Measurements from ENCODE around the gene GCNT1. TPM values are rescaled to one million over a fixed set of nuclear protein-coding genes. Genes with fewer than 3 reads are reported as not detected.
A peak's percentile ranks its signal among the peaks of the same experiment; 100 is the strongest.

The GCNT1 gene
- total RNA-seq, 2 experiments from 2014 or later: 0.36 to 0.53 TPM

DNA sequence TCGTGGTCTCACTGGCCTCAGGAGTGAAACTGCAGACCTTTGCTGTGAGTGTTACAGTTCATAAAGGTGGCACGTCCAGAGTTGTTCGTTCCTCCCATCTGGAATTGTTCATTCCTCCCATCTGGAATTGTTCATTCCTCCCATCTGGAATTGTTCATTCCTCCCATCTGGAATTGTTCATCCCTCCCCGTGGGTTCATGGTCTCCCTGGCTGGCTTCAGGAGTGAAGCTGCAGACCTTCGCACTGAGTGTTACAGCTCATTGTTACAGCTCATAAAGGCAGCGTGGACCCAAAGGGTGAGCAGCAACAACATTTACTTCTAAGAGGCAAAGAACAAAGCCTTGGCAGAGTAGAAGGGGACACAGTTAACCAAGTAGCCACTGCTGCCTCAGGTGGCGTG is 69.1 kb downstream of the GCNT1 start:
- H3K9me3 ChIP-seq (ENCODE audit: control insufficient read depth in 1 of 2, insufficient read depth in 1 of 2, low read length in 2 of 2): peaks cover 0 to 4% of the 10 kb centered on the region in 2 experiments
- H3K27ac ChIP-seq (ENCODE audit: low read depth in 1 of 2, low read length in 2 of 2): no peak overlapping the region
- DNase-seq (no peak), ATAC-seq (ENCODE audit: poor library complexity) (no peak)
- intact Hi-C loops (cut with DNase I, micrococcal nuclease): no loop called here
- peaks cover 5% of the 10 kb centered on the region for H3K4me1 ChIP-seq (ENCODE audit: insufficient read depth, low read length)
- H3K27me3 Mint-ChIP-seq: no peaks in the 10 kb centered on the region
- ChIA-PET POLR2A (no interaction called here), CTCF (no interaction called here)
- no peaks in the 10 kb centered on the region for H3K36me3 ChIP-seq (ENCODE audit: insufficient read depth, low read length)
- H3K36me3 Mint-ChIP-seq (ENCODE audit: low read depth): no peaks in the 10 kb centered on the region
- TF ChIP-seq, protein P1, sequence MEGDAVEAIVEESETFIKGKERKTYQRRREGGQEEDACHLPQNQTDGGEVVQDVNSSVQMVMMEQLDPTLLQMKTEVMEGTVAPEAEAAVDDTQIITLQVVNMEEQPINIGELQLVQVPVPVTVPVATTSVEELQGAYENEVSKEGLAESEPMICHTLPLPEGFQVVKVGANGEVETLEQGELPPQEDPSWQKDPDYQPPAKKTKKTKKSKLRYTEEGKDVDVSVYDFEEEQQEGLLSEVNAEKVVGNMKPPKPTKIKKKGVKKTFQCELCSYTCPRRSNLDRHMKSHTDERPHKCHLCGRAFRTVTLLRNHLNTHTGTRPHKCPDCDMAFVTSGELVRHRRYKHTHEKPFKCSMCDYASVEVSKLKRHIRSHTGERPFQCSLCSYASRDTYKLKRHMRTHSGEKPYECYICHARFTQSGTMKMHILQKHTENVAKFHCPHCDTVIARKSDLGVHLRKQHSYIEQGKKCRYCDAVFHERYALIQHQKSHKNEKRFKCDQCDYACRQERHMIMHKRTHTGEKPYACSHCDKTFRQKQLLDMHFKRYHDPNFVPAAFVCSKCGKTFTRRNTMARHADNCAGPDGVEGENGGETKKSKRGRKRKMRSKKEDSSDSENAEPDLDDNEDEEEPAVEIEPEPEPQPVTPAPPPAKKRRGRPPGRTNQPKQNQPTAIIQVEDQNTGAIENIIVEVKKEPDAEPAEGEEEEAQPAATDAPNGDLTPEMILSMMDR (IDR thresholded peaks at IDR 0.05): no peak
- no peaks in the 10 kb centered on the region for H3K4me1 Mint-ChIP-seq (ENCODE audit: low read depth)
- H3K4me3 Mint-ChIP-seq: no peak overlapping the region
- no peaks in the 10 kb centered on the region for H3K9me3 Mint-ChIP-seq
- H3K4me3 ChIP-seq (ENCODE audit: low read length): no peak overlapping the region
- no peak overlapping the region for H3K27ac Mint-ChIP-seq
- H3K27me3 ChIP-seq (ENCODE audit: control insufficient read depth in 1 of 2, insufficient read depth in 2 of 2, low read length in 2 of 2): no peaks in the 10 kb centered on the region

DNA sequence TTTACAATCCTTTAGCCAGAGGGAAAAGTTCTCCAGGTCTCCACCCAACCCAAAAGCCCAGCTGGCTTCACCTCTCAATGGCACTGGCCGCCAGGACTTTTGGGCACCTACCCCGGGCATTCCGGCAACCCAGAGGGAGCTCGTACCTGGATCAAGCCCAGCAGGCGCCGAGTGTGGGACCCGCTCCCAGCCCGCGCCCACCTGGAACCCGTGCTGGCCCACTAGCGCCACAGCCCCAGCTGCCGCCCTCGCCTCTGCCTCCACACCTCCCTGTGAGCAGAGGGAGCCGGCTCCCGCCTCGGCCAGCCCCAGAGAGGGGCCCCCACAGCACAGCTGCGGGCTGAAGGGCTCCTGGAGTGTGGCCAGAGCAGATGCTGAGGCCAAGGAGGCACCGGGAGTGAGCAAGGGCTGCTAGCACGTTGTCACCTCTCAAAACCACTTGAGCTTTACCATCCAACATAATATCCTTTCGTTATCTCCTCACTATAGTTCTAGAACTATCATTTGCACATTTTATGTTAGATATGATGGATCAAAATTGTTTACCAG is 69.7 kb downstream of the GCNT1 start:
- H3K9me3 ChIP-seq (ENCODE audit: control insufficient read depth in 1 of 2, insufficient read depth in 1 of 2, low read length in 2 of 2): peaks cover 0 to 4% of the 10 kb centered on the region in 2 experiments
- ChIA-PET CTCF (no interaction called here), POLR2A (no interaction called here)
- TF ChIP-seq, protein P1 (IDR thresholded peaks at IDR 0.05): no peak
- no peak for DNase-seq
- intact Hi-C loops (cut with DNase I, micrococcal nuclease): no loop called here
- H3K36me3 ChIP-seq (ENCODE audit: insufficient read depth, low read length): no peaks in the 10 kb centered on the region
- Mint-ChIP-seq H3K27me3 (no peaks in the 10 kb centered on the region), H3K4me3 (no peak overlapping the region), H3K27ac (no peak overlapping the region), H3K9me3 (no peaks in the 10 kb centered on the region), H3K4me1 (ENCODE audit: low read depth) (no peaks in the 10 kb centered on the region), H3K36me3 (ENCODE audit: low read depth) (no peaks in the 10 kb centered on the region)
- no peak overlapping the region for H3K4me3 ChIP-seq (ENCODE audit: low read length)
- ATAC-seq (ENCODE audit: poor library complexity): no peak
- no peak overlapping the region for H3K27ac ChIP-seq (ENCODE audit: low read depth in 1 of 2, low read length in 2 of 2)
- no peaks in the 10 kb centered on the region for H3K27me3 ChIP-seq (ENCODE audit: control insufficient read depth in 1 of 2, insufficient read depth in 2 of 2, low read length in 2 of 2)
- H3K4me1 ChIP-seq (ENCODE audit: insufficient read depth, low read length): peaks cover 5% of the 10 kb centered on the region

DNA sequence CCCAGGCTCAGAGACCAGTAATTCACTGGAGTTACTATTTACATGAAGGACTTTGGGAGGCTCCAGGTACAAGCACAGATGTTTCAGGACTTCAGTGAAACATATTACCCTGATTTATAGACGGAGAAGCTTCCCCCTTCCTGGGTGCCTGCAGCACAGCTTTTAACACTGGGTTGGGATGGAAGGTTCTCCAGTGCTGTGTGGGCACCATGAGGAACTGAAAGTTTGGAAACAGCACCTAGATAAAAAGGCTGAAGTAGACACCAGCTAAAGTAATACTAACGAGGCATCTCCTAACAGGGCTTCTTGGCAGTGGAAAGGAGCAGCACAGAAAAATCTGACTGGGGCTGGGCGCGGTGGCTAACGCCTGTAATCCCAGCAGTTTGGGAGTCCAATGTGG is 70.7 kb downstream of the GCNT1 start:
- H3K27ac ChIP-seq (ENCODE audit: low read depth in 1 of 2, low read length in 2 of 2): no peak overlapping the region

More for the DNA sequence above, 70.7 kb downstream of the GCNT1 start:
- no peak overlapping the region for H3K4me3 Mint-ChIP-seq
- ChIA-PET POLR2A (no interaction called here), CTCF (no interaction called here)
- no peak overlapping the region for H3K4me3 ChIP-seq (ENCODE audit: low read length)
- H3K27me3 ChIP-seq (ENCODE audit: control insufficient read depth in 1 of 2, insufficient read depth in 2 of 2, low read length in 2 of 2): no peaks in the 10 kb centered on the region
- TF ChIP-seq, protein P1 (IDR thresholded peaks at IDR 0.05): no peak
- DNase-seq: peak in 1 of 14 experiments; percentile 8
- no peak for ATAC-seq (ENCODE audit: poor library complexity)
- no peaks in the 10 kb centered on the region for H3K27me3 Mint-ChIP-seq
- H3K9me3 Mint-ChIP-seq: no peaks in the 10 kb centered on the region
- H3K36me3 ChIP-seq (ENCODE audit: insufficient read depth, low read length): no peaks in the 10 kb centered on the region
- H3K4me1 Mint-ChIP-seq (ENCODE audit: low read depth): no peaks in the 10 kb centered on the region
- H3K4me1 ChIP-seq (ENCODE audit: insufficient read depth, low read length): peaks cover 5% of the 10 kb centered on the region
- H3K36me3 Mint-ChIP-seq (ENCODE audit: low read depth): no peaks in the 10 kb centered on the region
- intact Hi-C loops (cut with DNase I, micrococcal nuclease): no loop called here
- H3K27ac Mint-ChIP-seq: no peak overlapping the region
- peaks cover 0 to 4% of the 10 kb centered on the region in 2 experiments for H3K9me3 ChIP-seq (ENCODE audit: control insufficient read depth in 1 of 2, insufficient read depth in 1 of 2, low read length in 2 of 2)

Measured in CD4-positive, alpha-beta T cell (primary cell).